HG03039 (cell line): ENCODE results near the gene TCP11L2.

Experiments
- ATAC-seq: cut with Tn5 transposase; IDR thresholded peaks from one replicate; pipeline ENCODE4 v1.9.1; 2021; ENCODE audit warnings: mild to moderate bottlenecking, moderate library complexity; ENCODE audit not compliant: unreplicated experiment

Gene TCP11L2

DNA sequence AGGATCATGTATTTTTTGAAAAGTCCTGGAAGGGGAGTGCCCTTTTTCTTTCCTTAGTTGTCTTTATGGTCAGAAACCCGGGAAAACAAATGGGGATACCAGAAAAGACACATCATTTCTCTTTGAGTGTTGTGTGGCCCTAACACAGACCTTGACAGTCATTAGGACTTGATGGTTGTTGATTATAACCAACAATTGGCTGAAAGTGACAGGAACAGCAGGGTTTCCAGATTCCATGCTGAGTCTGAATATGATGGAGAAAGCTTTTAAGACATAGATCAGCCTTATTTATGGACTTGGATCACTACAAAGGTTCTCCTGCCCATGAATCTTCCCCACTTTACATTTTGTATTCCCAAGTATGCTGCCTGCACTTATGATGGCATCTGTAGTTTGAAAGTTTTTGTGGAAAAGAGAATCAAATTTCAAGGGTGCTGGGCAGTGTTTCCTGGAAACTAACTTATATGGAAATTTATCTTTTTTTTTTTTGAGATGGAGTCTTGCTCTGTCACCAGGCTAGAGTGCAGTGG, 85.4 kb downstream of the TCP11L2 start:
- no peak for ATAC-seq

DNA sequence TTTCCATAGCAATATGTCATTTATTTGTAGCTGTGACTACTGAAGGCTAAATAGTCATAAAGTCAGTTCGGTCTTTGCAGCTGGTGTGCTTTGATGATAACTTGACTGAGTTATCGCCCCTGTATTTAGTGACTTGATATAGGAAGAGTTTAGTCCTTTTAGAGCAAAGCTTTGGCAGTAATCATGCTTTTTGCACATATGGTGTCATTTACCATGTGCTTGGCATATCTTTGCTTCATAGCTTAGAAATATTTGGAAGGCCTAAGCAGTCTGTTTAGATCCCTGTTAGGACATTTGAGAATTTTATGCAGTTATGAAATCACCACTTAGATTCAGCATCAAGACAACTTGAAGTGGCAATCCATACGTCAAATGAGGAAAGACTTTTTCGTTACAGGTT, 86.6 kb downstream of the TCP11L2 start:
- ATAC-seq: no peak

DNA sequence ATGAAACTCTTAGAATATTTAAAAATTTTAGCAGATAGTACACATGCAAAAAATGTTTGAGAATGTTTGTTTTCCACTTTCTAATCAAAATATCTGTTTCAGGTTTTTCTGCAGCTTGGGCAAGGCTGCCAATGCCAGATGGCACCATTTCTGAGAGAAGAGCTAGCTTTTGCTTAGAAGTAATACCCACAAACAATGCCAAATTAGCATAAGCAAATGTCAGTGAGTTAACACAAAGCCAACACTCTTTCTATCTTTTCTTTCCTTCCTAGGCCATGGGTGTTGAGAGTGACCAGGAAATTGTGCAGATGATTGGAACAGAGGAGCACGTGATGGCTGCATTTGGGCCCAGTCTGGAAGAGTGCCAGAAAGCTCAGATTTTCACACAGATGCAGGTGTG, 90.2 kb downstream of the TCP11L2 start:
- no peak for ATAC-seq
